ENCODE data around the gene DYNLT2. TPM values are rescaled to one million over a fixed set of nuclear protein-coding genes. Genes with fewer than 3 reads are reported as not detected.

The DYNLT2 gene
- total RNA-seq, result 1 to 10 TPM; 2.8 to 3.8 (median 3.7) TPM
- 1 to 10 TPM; 3.5 to 3.9 (median 3.6) TPM for polyA plus RNA-seq
- long read RNA-seq, donor 1, transcript TCTE3-202 (1 exons, 2,078 nt), result major isoform, 7 of 7 reads
- long read RNA-seq, donor 1, partial matches to known transcripts, result 0 of 7 reads
- long read RNA-seq, donor 1, other reads (novel, unspliced or antisense), result 0 of 7 reads
- long read RNA-seq, donor 2, transcript TCTE3-202 (1 exons, 2,078 nt), result major isoform, 8 of 8 reads
- long read RNA-seq, donor 2, partial matches to known transcripts, result 0 of 8 reads
- long read RNA-seq, donor 2, other reads (novel, unspliced or antisense), result 0 of 8 reads

- DNase-seq, result peak; percentile 98
Measured at GRCh38 chr6:169751242-169752073, at the start of gene DYNLT2, which contains the start of gene ERMARD. TSS of gene DYNLT2 (minus strand) at chr6:169751572. CDS start at chr6:169751458, 114 bp downstream. TSS of gene ERMARD (plus strand) at chr6:169751622. CDS start at chr6:169751658, 36 bp downstream.

DNA sequence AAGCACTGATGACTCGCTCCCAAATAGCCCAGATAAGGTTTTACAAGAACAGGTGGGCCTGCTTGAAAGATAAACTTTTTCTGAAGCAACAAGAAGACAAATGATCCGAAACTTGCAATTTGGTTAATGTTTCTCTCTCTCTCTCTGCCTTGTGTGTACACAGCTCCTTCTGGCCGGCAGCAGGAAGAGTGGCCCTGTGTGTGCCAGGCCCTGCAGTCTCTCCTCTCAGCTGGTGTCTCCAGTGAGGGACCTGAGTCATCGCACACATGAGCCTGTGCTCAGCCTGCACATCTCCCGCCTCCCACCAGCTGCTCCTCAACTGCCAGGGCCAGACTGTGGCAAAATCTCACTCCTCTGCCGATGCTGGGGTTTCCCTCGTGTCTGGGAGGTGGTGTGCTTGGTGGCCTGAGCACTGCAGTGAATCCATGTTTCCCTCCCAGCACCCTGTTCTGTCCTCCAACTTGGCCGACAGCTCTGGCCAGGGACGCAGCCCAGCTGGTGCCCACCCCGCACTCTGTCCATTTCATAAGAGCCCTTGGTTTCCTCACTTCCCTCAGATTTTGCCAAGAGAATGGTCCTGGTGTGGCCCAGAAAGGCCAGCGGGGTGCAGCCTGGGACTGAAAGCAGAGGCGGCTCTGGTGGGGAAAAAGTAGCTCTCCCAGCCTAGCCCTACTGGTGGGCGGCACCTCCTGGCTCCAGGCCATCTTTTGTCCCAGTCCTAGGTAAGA, 49.5 kb upstream of the DYNLT2 start:
- TF ChIP-seq POLR2A (IDR thresholded peaks at IDR 0.05), result no peak
- no peak for TF ChIP-seq POLR2AphosphoS5 (IDR thresholded peaks at IDR 0.05)
- no peak for TF ChIP-seq CTCF (IDR thresholded peaks at IDR 0.05 in 8 of 11, conservative IDR thresholded peaks at IDR 0.05 in 3 of 11)
- Histone ChIP-seq H3K27me3 (replicated peaks in 1 of 7) (peaks cover 0 to 58% (median 4%) of the 10 kb centered on the region in 7 donors), H3K4me1 (peaks cover 0 to 15% (median 3%) of the 10 kb centered on the region in 6 donors), H3K9me3 (no peaks in the 10 kb centered on the region), H3K36me3 (no peaks in the 10 kb centered on the region), H3K27ac (no peak overlapping the region), H3K4me3 (no peak overlapping the region)
- peak; percentile 38 for DNase-seq
- WGBS, 5 donors, result 76 to 87% (median 82%) methylated on average over 13 of the region's 13 CpGs
- intact Hi-C loops (cut with DNase I; ENCODE audit: low total_unique reads), result no loop called here

More at GRCh38 chr6:169751242-169752073, at the start of gene DYNLT2, which contains the start of gene ERMARD:
- H3K9me3 ChIP-seq, result peaks cover 0 to 9% (median 2%) of the 10 kb centered on the region in 8 donors
- H3K27me3 ChIP-seq (replicated peaks in 1 of 7), result no peaks in the 10 kb centered on the region
- TF ChIP-seq POLR2A (IDR thresholded peaks at IDR 0.05), result peak in 2 of 3 donors; percentile 59 to 94
- TF ChIP-seq CTCF (IDR thresholded peaks at IDR 0.05 in 8 of 11, conservative IDR thresholded peaks at IDR 0.05 in 3 of 11), result peak in 10 of 11 experiments; percentile 33 to 78 (median 66)
- TF ChIP-seq POLR2AphosphoS5 (IDR thresholded peaks at IDR 0.05), result peak; percentile 96 to 98 (median 97)
- peaks cover 0 to 11% (median 1%) of the 10 kb centered on the region in 6 donors for H3K36me3 ChIP-seq
- peak within 1 kb of the TSS; percentile 86 to 98 (median 97) for H3K27ac ChIP-seq
- intact Hi-C loops (cut with DNase I; ENCODE audit: low total_unique reads), result no loop called here
- WGBS, 5 donors, result 0 to 1% (median 1%) methylated on average over 15 to 90 of the region's 90 CpGs
- H3K4me3 ChIP-seq, result peak within 1 kb of the TSS; percentile 55 to 88 (median 77)
- H3K4me1 ChIP-seq, result peaks cover 12 to 41% (median 29%) of the 10 kb centered on the region in 6 donors

- 74 to 89% (median 81%) methylated on average over 9 of the region's 9 CpGs for WGBS, 5 donors
- TF ChIP-seq POLR2A (IDR thresholded peaks at IDR 0.05), result no peak
- TF ChIP-seq CTCF (IDR thresholded peaks at IDR 0.05 in 8 of 11, conservative IDR thresholded peaks at IDR 0.05 in 3 of 11), result no peak
- TF ChIP-seq POLR2AphosphoS5 (IDR thresholded peaks at IDR 0.05), result no peak
Measured at GRCh38 chr6:169800116-169800667, 48.8 kb upstream of the DYNLT2 start.

More at GRCh38 chr6:169800116-169800667, 48.8 kb upstream of the DYNLT2 start:
- Histone ChIP-seq H3K9me3 (no peaks in the 10 kb centered on the region), H3K4me1 (peaks cover 0 to 15% (median 3%) of the 10 kb centered on the region in 6 donors), H3K4me3 (no peak overlapping the region), H3K27ac (no peak overlapping the region), H3K27me3 (replicated peaks in 1 of 7) (peaks cover 0 to 58% (median 4%) of the 10 kb centered on the region in 7 donors), H3K36me3 (no peaks in the 10 kb centered on the region)
- peak; percentile 32 for DNase-seq
- intact Hi-C loops (cut with DNase I; ENCODE audit: low total_unique reads), result no loop called here
